HG02840 (cell line): Measurements from ENCODE around the gene ATN1.
"Not testable (repeated sequence)": the region's sequence is repeated elsewhere in the genome, so short reads cannot be mapped to it uniquely, and the experiment has no call there.

Source experiments
- ATAC-seq: cut with Tn5 transposase; IDR thresholded peaks from one replicate; pipeline ENCODE4 v1.9.1; 2021; ENCODE audit warnings: mild to moderate bottlenecking, moderate library complexity, moderate number of reproducible peaks; ENCODE audit not compliant: unreplicated experiment, low FRiP score

Gene ATN1

GRCh38 chr12:6904280-6905276, 23.2 kb upstream of the ATN1 start, which contains the start of gene LRRC23:
Gene LRRC23 (plus strand): TSS chr12:6904822. CDS start chr12:6905634, 812 bp downstream.
- peak; percentile 86 for ATAC-seq

GRCh38 chr12:6905414-6906040, 22.2 kb upstream of the ATN1 start:
- ATAC-seq: no peak

- ATAC-seq: not testable (repeated sequence)
Measured at GRCh38 chr12:6908141-6908540, 19.6 kb upstream of the ATN1 start.

- ATAC-seq: no peak
Measured at GRCh38 chr12:6909421-6910145, 18.2 kb upstream of the ATN1 start.

- ATAC-seq: no peak
Measured at GRCh38 chr12:6912164-6912935, 15.4 kb upstream of the ATN1 start.

- peak; percentile 53 for ATAC-seq
Measured at GRCh38 chr12:6914246-6914946, 13.4 kb upstream of the ATN1 start, which contains the start of gene ENO2. Gene ENO2 (plus strand): TSS chr12:6914580. CDS start chr12:6915833, 1,253 bp downstream.

- ATAC-seq: no peak
Measured at GRCh38 chr12:6914947-6915788, 12.6 kb upstream of the ATN1 start.

GRCh38 chr12:6915789-6916285, 11.9 kb upstream of the ATN1 start:
- no peak for ATAC-seq

- no peak for ATAC-seq
Measured at GRCh38 chr12:6916426-6917200, 11.1 kb upstream of the ATN1 start.

GRCh38 chr12:6917491-6918231, 10.1 kb upstream of the ATN1 start:
- ATAC-seq: no peak

GRCh38 chr12:6919588-6919987, 8.2 kb upstream of the ATN1 start:
- no peak for ATAC-seq

GRCh38 chr12:6921539-6921938, 6.2 kb upstream of the ATN1 start:
- no peak for ATAC-seq

- ATAC-seq: no peak
Measured at GRCh38 chr12:6921996-6922946, 5.5 kb upstream of the ATN1 start.

- ATAC-seq: no peak
Measured at GRCh38 chr12:6923003-6923732, 4.6 kb upstream of the ATN1 start.

GRCh38 chr12:6923851-6924250, 3.9 kb upstream of the ATN1 start:
- no peak for ATAC-seq
